Lower lobe of right lung (tissue), 2 donors: Measurements from ENCODE around the gene FGF11. TPM values are rescaled to one million over a fixed set of nuclear protein-coding genes. Genes with fewer than 3 reads are reported as not detected.

Experiments
- ATAC-seq, 2 donors: fragments of 200-7000 bp; cut with Tn5 transposase; one replicate each; pipeline ENCODE4 v1.9.1; 2020 to 2022; ENCODE audit warnings: mild to moderate bottlenecking in 2 of 2, moderate library complexity in 2 of 2
- DNase-seq: peaks from one replicate; pipeline ENCODE4 v3.0.0-alpha.2; 2020
- H3K27ac ChIP-seq: fragments of 200-600 bp; one replicate; pipeline ENCODE4 v1.8.0; 2022
- H3K27me3 ChIP-seq: fragments of 200-600 bp; one replicate; pipeline ENCODE4 v1.8.0; 2022; ENCODE audit warnings: low read depth
- H3K36me3 ChIP-seq: fragments of 200-600 bp; one replicate; pipeline ENCODE4 v1.8.0; 2022; ENCODE audit warnings: mild to moderate bottlenecking
- H3K4me1 ChIP-seq: fragments of 200-600 bp; one replicate; pipeline ENCODE4 v1.8.0; 2022
- H3K4me3 ChIP-seq: fragments of 200-600 bp; one replicate; pipeline ENCODE4 v1.8.0; 2022; ENCODE audit warnings: mild to moderate bottlenecking
- H3K9me3 ChIP-seq: fragments of 200-600 bp; one replicate; pipeline ENCODE4 v1.8.0; 2022
- CTCF ChIP-seq: fragments of 200-600 bp; IDR thresholded peaks from one replicate; pipeline ENCODE4 v1.8.0; 2022; ENCODE audit warnings: antibody characterized with exemption, mild to moderate bottlenecking
- intact Hi-C: fragments of 100-400 bp; cut with DNase I; formaldehyde crosslinking; loops from one replicate; pipeline ENCODE4 v1.11.0; 2022
- total RNA-seq: library from RNA; stranded (reverse); fragmentation: NEBNext Ultra II Directional; extraction: Animal tissue kit (Norgen Biotek cat#: 25700); gene quantifications from one replicate; pipeline ENCODE4 v1.2.1, GENCODE V29; 2021
- donor health status: DM: no; HTN: yes; CAD: no; lungs with severe emphysema.

Gene FGF11
- total RNA-seq, 1 donor from 2014 or later: 1.2 TPM

GRCh38 chr17:7435676-7436555, 3.4 kb upstream of the FGF11 start:
- Histone ChIP-seq H3K27ac (peak overlapping the region; percentile 81), H3K36me3 (no peaks in the 10 kb centered on the region), H3K4me1 (peaks cover 56% of the 10 kb centered on the region), H3K9me3 (no peaks in the 10 kb centered on the region), H3K4me3 (peak overlapping the region; percentile 76), H3K27me3 (peaks cover 28% of the 10 kb centered on the region)
- ATAC-seq: peak; percentile 31 to 46
- intact Hi-C loops: no loop called here
- no peak for TF ChIP-seq CTCF
- DNase-seq: peak; percentile 81

- intact Hi-C loops: no loop called here
- H3K4me3 ChIP-seq: peak overlapping the region; percentile 76
- TF ChIP-seq CTCF: peak; percentile 87
- ATAC-seq (peak; percentile 87 to 90), DNase-seq (peak; percentile 90)
- peaks cover 34% of the 10 kb centered on the region for H3K27me3 ChIP-seq
- peaks cover 56% of the 10 kb centered on the region for H3K4me1 ChIP-seq
- H3K27ac ChIP-seq: peak overlapping the region; percentile 81
- no peaks in the 10 kb centered on the region for H3K36me3 ChIP-seq
- no peaks in the 10 kb centered on the region for H3K9me3 ChIP-seq
Measured at GRCh38 chr17:7436556-7437368, 2.5 kb upstream of the FGF11 start.

GRCh38 chr17:7437369-7437863, 1.9 kb upstream of the FGF11 start:
- DNase-seq (no peak), ATAC-seq (no peak)
- Histone ChIP-seq H3K27me3 (peaks cover 34% of the 10 kb centered on the region), H3K4me1 (peaks cover 56% of the 10 kb centered on the region), H3K4me3 (peak overlapping the region; percentile 76), H3K36me3 (no peaks in the 10 kb centered on the region), H3K9me3 (no peaks in the 10 kb centered on the region), H3K27ac (no peak overlapping the region)
- TF ChIP-seq CTCF: no peak
- intact Hi-C loops: no loop called here

GRCh38 chr17:7437950-7438614, 1.2 kb upstream of the FGF11 start:
- Histone ChIP-seq H3K4me3 (peak overlapping the region; percentile 76), H3K27ac (no peak overlapping the region), H3K27me3 (peaks cover 34% of the 10 kb centered on the region), H3K9me3 (no peaks in the 10 kb centered on the region), H3K4me1 (peaks cover 56% of the 10 kb centered on the region), H3K36me3 (no peaks in the 10 kb centered on the region)
- DNase-seq (peak; percentile 86), ATAC-seq (peak; percentile 2 to 3)
- intact Hi-C loops: no loop called here
- no peak for TF ChIP-seq CTCF
